WTC11 (cell line): ENCODE results near the gene GALR2.

Experiments used
- E2F4 ChIP-seq: sonication (generic); formaldehyde crosslinking; IDR thresholded peaks from 2 replicates; pipeline ENCODE4 v1.8.1; 2022; ENCODE audit warnings: low read depth, mild to moderate bottlenecking, moderate library complexity, missing genetic modification reagents, borderline replicate concordance
- TF ChIP-seq, protein P1 (sequence below): sonication (generic); formaldehyde crosslinking; IDR thresholded peaks from 2 replicates; pipeline ENCODE4 v1.8.1; 2023; ENCODE audit warnings: mild to moderate bottlenecking, missing genetic modification reagents, borderline replicate concordance

DNA sequence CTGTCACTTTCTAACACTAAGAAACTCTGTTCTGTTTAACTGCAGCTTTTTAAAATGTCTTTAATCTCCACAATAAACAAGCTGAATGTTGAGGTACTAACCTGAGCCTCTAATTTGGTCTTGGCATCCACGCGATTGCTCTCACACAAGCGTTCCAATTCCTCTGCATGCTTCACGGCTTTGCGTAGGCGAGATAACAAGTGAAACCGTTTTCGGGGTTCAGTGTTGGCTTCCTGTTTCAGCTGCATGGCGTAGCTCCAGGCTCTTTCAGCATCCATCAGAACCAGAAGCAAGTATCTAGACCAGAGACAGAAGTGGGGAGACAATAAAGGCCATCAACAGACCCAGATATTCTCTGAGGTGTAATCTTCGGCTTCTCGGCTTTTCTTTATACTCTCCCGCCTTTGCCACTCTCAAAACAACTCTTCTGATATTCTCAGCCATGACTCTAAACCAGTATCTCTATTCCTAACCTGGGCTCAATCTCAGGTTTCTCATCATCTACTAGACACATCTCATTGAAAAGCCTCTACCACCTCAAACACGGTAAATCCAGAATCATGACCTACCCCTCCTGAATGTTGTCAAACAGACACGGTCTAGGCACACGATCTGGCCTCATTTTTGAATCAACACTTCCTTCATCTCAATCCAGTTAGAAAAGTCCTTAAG is 10.6 kb upstream of the GALR2 start:
- no peak for TF ChIP-seq E2F4
- TF ChIP-seq, protein P1, sequence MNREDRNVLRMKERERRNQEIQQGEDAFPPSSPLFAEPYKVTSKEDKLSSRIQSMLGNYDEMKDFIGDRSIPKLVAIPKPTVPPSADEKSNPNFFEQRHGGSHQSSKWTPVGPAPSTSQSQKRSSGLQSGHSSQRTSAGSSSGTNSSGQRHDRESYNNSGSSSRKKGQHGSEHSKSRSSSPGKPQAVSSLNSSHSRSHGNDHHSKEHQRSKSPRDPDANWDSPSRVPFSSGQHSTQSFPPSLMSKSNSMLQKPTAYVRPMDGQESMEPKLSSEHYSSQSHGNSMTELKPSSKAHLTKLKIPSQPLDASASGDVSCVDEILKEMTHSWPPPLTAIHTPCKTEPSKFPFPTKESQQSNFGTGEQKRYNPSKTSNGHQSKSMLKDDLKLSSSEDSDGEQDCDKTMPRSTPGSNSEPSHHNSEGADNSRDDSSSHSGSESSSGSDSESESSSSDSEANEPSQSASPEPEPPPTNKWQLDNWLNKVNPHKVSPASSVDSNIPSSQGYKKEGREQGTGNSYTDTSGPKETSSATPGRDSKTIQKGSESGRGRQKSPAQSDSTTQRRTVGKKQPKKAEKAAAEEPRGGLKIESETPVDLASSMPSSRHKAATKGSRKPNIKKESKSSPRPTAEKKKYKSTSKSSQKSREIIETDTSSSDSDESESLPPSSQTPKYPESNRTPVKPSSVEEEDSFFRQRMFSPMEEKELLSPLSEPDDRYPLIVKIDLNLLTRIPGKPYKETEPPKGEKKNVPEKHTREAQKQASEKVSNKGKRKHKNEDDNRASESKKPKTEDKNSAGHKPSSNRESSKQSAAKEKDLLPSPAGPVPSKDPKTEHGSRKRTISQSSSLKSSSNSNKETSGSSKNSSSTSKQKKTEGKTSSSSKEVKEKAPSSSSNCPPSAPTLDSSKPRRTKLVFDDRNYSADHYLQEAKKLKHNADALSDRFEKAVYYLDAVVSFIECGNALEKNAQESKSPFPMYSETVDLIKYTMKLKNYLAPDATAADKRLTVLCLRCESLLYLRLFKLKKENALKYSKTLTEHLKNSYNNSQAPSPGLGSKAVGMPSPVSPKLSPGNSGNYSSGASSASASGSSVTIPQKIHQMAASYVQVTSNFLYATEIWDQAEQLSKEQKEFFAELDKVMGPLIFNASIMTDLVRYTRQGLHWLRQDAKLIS (CRISPR knock-in tag): no peak
